Adrenal gland (tissue), 5 donors: ENCODE data around the gene ARHGAP12.

Experiments
- POLR2A ChIP-seq, 2 donors: fragments of 450-650 bp; IDR thresholded peaks; one replicate each; pipeline ENCODE4 v1.6.1; 2017; ENCODE audit warnings: antibody characterized with exemption in 2 of 2, mild to moderate bottlenecking in 2 of 2, moderate library complexity in 1 of 2
- TF ChIP-seq, protein P1 (sequence below), 6 experiments: fragments of 450-650 bp in 4 of 6; fragments of 200-600 bp in 2 of 6; sonication (generic) in 1 of 6; IDR thresholded peaks; 1 replicate in 5 of 6; 2 replicates in 1 of 6; pipeline versions ENCODE4 v1.5.1 to v1.8.0; 2016 to 2021; ENCODE audit warnings: antibody characterized with exemption in 6 of 6, mild to moderate bottlenecking in 2 of 6, moderate library complexity in 1 of 6
- donor health status: DM: no; HTN: no; CAD: no.

- TF ChIP-seq, protein P1, sequence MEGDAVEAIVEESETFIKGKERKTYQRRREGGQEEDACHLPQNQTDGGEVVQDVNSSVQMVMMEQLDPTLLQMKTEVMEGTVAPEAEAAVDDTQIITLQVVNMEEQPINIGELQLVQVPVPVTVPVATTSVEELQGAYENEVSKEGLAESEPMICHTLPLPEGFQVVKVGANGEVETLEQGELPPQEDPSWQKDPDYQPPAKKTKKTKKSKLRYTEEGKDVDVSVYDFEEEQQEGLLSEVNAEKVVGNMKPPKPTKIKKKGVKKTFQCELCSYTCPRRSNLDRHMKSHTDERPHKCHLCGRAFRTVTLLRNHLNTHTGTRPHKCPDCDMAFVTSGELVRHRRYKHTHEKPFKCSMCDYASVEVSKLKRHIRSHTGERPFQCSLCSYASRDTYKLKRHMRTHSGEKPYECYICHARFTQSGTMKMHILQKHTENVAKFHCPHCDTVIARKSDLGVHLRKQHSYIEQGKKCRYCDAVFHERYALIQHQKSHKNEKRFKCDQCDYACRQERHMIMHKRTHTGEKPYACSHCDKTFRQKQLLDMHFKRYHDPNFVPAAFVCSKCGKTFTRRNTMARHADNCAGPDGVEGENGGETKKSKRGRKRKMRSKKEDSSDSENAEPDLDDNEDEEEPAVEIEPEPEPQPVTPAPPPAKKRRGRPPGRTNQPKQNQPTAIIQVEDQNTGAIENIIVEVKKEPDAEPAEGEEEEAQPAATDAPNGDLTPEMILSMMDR (IDR thresholded peaks at IDR 0.05): no peak
- TF ChIP-seq POLR2A (IDR thresholded peaks at IDR 0.05): no peak
Measured at GRCh38 chr10:31958856-31959255, 30.2 kb upstream of the ARHGAP12 start.
